Neural cell (in vitro differentiated cells): ENCODE results near the gene SKAP1. TPM values are rescaled to one million over a fixed set of nuclear protein-coding genes. Genes with fewer than 3 reads are reported as not detected.
"Not testable (repeated sequence)": the region's sequence is repeated elsewhere in the genome, so short reads cannot be mapped to it uniquely, and the experiment has no call there.

Experiments
- H2AFZ ChIP-seq: fragments of 200-600, 300-800 bp; sonication (generic), shearing (Covaris generic); 2 replicates; pipeline ENCODE4 v1.6.0; 2014; ENCODE audit warnings: low read depth, mild to moderate bottlenecking, antibody characterized with exemption, low read length, moderate library complexity
- H3F3A ChIP-seq: fragments of 200-600 bp; shearing (Covaris generic); 2 replicates; pipeline ENCODE4 v1.6.1; 2016; ENCODE audit warnings: mild to moderate bottlenecking, moderate library complexity, mixed read lengths, antibody characterized with exemption, low read length; ENCODE audit not compliant: insufficient read depth, poor library complexity, severe bottlenecking
- H3K27ac ChIP-seq: fragments of 200-600, 300-800 bp; sonication (generic), shearing (Covaris generic); 2 replicates; pipeline ENCODE4 v1.5.1; 2014; ENCODE audit warnings: mild to moderate bottlenecking, low read length, moderate library complexity
- H3K27me3 ChIP-seq: fragments of 300-800, 200-600 bp; sonication (generic), shearing (Covaris generic); 2 replicates; pipeline ENCODE4 v1.6.0; 2014; ENCODE audit warnings: mild to moderate bottlenecking, low read depth, low read length, moderate library complexity; ENCODE audit not compliant: insufficient read depth
- H3K36me3 ChIP-seq: fragments of 300-800, 200-600 bp; sonication (generic), shearing (Covaris generic); 2 replicates; pipeline ENCODE4 v1.5.1; 2014; ENCODE audit warnings: mild to moderate bottlenecking, antibody characterized with exemption, low read length, moderate library complexity; ENCODE audit not compliant: insufficient read depth
- H3K4me2 ChIP-seq: fragments of 300-800, 200-600 bp; sonication (generic), shearing (Covaris generic); 2 replicates; pipeline ENCODE4 v1.6.0; 2014; ENCODE audit warnings: mild to moderate bottlenecking, low read length
- H3K4me3 ChIP-seq: fragments of 300-800, 200-600 bp; sonication (generic), shearing (Covaris generic); 2 replicates; pipeline ENCODE4 v1.5.1; 2014; ENCODE audit warnings: mild to moderate bottlenecking, low read length, moderate library complexity
- H3K79me2 ChIP-seq: fragments of 200-600 bp; shearing (Covaris generic); replicated peaks from 2 replicates; pipeline ENCODE4 v1.6.0; 2014; ENCODE audit warnings: mild to moderate bottlenecking, low read length, moderate library complexity; ENCODE audit not compliant: insufficient read depth
- H3K9ac ChIP-seq: fragments of 300-800, 200-600 bp; sonication (generic), shearing (Covaris generic); 2 replicates; pipeline ENCODE4 v1.6.1; 2016; ENCODE audit warnings: mild to moderate bottlenecking, low read length, mixed read lengths
- H3K9me2 ChIP-seq: fragments of 200-600 bp; shearing (Covaris generic); 2 replicates; pipeline ENCODE4 v1.6.1; 2016; ENCODE audit warnings: mild to moderate bottlenecking, low read length, mixed read lengths; ENCODE audit not compliant: insufficient read depth
- H3K9me3 ChIP-seq: fragments of 200-600, 300-800 bp; sonication (generic), shearing (Covaris generic); 2 replicates; pipeline ENCODE4 v1.6.1; 2016; ENCODE audit warnings: mild to moderate bottlenecking, mixed run types, low read length, moderate library complexity, mixed read lengths
- H4K20me1 ChIP-seq: fragments of 200-600 bp; shearing (Covaris generic); 2 replicates; pipeline ENCODE4 v1.6.1; 2016; ENCODE audit warnings: mild to moderate bottlenecking, mixed run types; ENCODE audit not compliant: insufficient read depth
- CTCF ChIP-seq: fragments of 450-650 bp; IDR thresholded peaks from 2 replicates; pipeline ENCODE4 v1.5.1; 2014; ENCODE audit warnings: antibody characterized with exemption, mild to moderate bottlenecking, moderate library complexity; ENCODE audit not compliant: poor library complexity, severe bottlenecking
- EP300 ChIP-seq: fragments of 450-650 bp; conservative IDR thresholded peaks from 2 replicates; pipeline ENCODE4 v1.6.1; 2014; ENCODE audit warnings: antibody characterized with exemption, mild to moderate bottlenecking, moderate library complexity; ENCODE audit not compliant: poor library complexity, severe bottlenecking
- EZH2 ChIP-seq: fragments of 200-600, 300-800 bp; shearing (Covaris generic), sonication (generic); IDR thresholded peaks from 2 replicates; pipeline ENCODE4 v1.6.1; 2014; ENCODE audit warnings: antibody characterized with exemption, low read length, borderline replicate concordance, mild to moderate bottlenecking; ENCODE audit not compliant: insufficient read depth, poor library complexity, severe bottlenecking
- MXI1 ChIP-seq: fragments of 450-650 bp; conservative IDR thresholded peaks from 2 replicates; pipeline ENCODE4 v1.6.1; 2014; ENCODE audit warnings: antibody characterized with exemption, mild to moderate bottlenecking; ENCODE audit not compliant: poor library complexity, severe bottlenecking
- POLR2AphosphoS5 ChIP-seq: IDR thresholded peaks from 2 replicates; pipeline ENCODE4 v1.6.1; 2012
- RAD21 ChIP-seq: fragments of 450-650 bp; conservative IDR thresholded peaks from 2 replicates; pipeline ENCODE4 v1.6.1; 2014; ENCODE audit warnings: antibody characterized with exemption, mild to moderate bottlenecking, moderate library complexity
- REST ChIP-seq: IDR thresholded peaks from 2 replicates; pipeline ENCODE4 v1.6.1; 2012; ENCODE audit warnings: borderline replicate concordance
- SMC3 ChIP-seq: fragments of 450-650 bp; conservative IDR thresholded peaks from 2 replicates; pipeline ENCODE4 v1.6.1; 2014; ENCODE audit warnings: antibody characterized with exemption, mild to moderate bottlenecking, moderate library complexity; ENCODE audit not compliant: poor library complexity
- TAF1 ChIP-seq: IDR thresholded peaks from 2 replicates; pipeline ENCODE4 v1.6.1; 2012; ENCODE audit warnings: low read depth
- polyA plus RNA-seq: library from polyadenylated mRNA; depleted of rRNA; stranded (reverse); fragments of >200 nt; gene quantifications from 2 replicates; pipeline ENCODE4 v1.2.3, GENCODE V29; 2014

Gene SKAP1
- polyA plus RNA-seq, 1 donor from 2014 or later = 0.63 TPM

- H2AFZ ChIP-seq = no peak overlapping the region
- H3K4me2 ChIP-seq = no peak overlapping the region
- H3K9me3 ChIP-seq = no peaks in the 10 kb centered on the region
- H3K79me2 ChIP-seq = no peaks in the 10 kb centered on the region
- H4K20me1 ChIP-seq = no peaks in the 10 kb centered on the region
- H3K4me3 ChIP-seq = no peak overlapping the region
- no peaks in the 10 kb centered on the region for H3K36me3 ChIP-seq
- H3F3A ChIP-seq = no peaks in the 10 kb centered on the region
- no peak overlapping the region for H3K27ac ChIP-seq
- TF ChIP-seq EZH2 (no peak), REST (no peak), SMC3 (no peak), EP300 (no peak), POLR2AphosphoS5 (no peak), MXI1 (no peak), TAF1 (no peak), CTCF (no peak), RAD21 (no peak)
- no peaks in the 10 kb centered on the region for H3K9me2 ChIP-seq
- H3K27me3 ChIP-seq = peaks cover 19% of the 10 kb centered on the region
- no peak overlapping the region for H3K9ac ChIP-seq
Observed at GRCh38 chr17:48426019-48426665, 3.9 kb downstream of the SKAP1 start.

- not testable (repeated sequence) for H3K9ac ChIP-seq, H3K27ac ChIP-seq, H4K20me1 ChIP-seq, H3K9me2 ChIP-seq, H3K79me2 ChIP-seq, H3K4me3 ChIP-seq, H3K9me3 ChIP-seq, H3K4me2 ChIP-seq, H3K36me3 ChIP-seq, H3K27me3 ChIP-seq, H3F3A ChIP-seq, H2AFZ ChIP-seq
Observed at GRCh38 chr17:48422060-48422459, 8.0 kb downstream of the SKAP1 start.

- H3K9me3 ChIP-seq = no peaks in the 10 kb centered on the region
- TF ChIP-seq MXI1 = no peak
- TF ChIP-seq TAF1 = no peak
- TF ChIP-seq CTCF = no peak
- TF ChIP-seq POLR2AphosphoS5 = no peak
- no peak for TF ChIP-seq RAD21
- no peak for TF ChIP-seq EZH2
- no peak for TF ChIP-seq SMC3
- TF ChIP-seq REST = no peak
- no peak for TF ChIP-seq EP300
Observed at GRCh38 chr17:48420823-48421222, 9.2 kb downstream of the SKAP1 start.

More at GRCh38 chr17:48420823-48421222, 9.2 kb downstream of the SKAP1 start:
- Histone ChIP-seq H3K4me2 (no peak overlapping the region), H3K79me2 (no peaks in the 10 kb centered on the region), H3K9ac (no peak overlapping the region), H3K27ac (no peak overlapping the region), H4K20me1 (no peaks in the 10 kb centered on the region), H3F3A (no peaks in the 10 kb centered on the region), H3K4me3 (no peak overlapping the region), H3K27me3 (peaks cover 5% of the 10 kb centered on the region), H3K36me3 (no peaks in the 10 kb centered on the region), H2AFZ (no peak overlapping the region), H3K9me2 (no peaks in the 10 kb centered on the region)
